ENCODE data around the gene IL18R1.

GRCh38 chr2:102368461-102369109 is 13.0 kb downstream of the IL18R1 start:
- TF ChIP-seq, protein P1, sequence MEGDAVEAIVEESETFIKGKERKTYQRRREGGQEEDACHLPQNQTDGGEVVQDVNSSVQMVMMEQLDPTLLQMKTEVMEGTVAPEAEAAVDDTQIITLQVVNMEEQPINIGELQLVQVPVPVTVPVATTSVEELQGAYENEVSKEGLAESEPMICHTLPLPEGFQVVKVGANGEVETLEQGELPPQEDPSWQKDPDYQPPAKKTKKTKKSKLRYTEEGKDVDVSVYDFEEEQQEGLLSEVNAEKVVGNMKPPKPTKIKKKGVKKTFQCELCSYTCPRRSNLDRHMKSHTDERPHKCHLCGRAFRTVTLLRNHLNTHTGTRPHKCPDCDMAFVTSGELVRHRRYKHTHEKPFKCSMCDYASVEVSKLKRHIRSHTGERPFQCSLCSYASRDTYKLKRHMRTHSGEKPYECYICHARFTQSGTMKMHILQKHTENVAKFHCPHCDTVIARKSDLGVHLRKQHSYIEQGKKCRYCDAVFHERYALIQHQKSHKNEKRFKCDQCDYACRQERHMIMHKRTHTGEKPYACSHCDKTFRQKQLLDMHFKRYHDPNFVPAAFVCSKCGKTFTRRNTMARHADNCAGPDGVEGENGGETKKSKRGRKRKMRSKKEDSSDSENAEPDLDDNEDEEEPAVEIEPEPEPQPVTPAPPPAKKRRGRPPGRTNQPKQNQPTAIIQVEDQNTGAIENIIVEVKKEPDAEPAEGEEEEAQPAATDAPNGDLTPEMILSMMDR (IDR thresholded peaks at IDR 0.05; ENCODE audit: extremely low read depth in 1 of 2, insufficient read depth in 1 of 2, low read depth in 1 of 2, low read length in 2 of 2) = no peak
- TF ChIP-seq MYC (IDR thresholded peaks at IDR 0.05; ENCODE audit: low read depth, low read length) (no peak), MAX (IDR thresholded peaks at IDR 0.05; ENCODE audit: insufficient read depth, insufficient read length) (no peak)

Data from endothelial cell of umbilical vein (primary cell).